CD4-positive, alpha-beta memory T cell (primary cell): Measurements from ENCODE around the gene TNFRSF21. TPM values are rescaled to one million over a fixed set of nuclear protein-coding genes. Genes with fewer than 3 reads are reported as not detected.

Source experiments
- CTCF ChIA-PET: fragments of 350-600 bp; sonication (Branson Sonifier 250); formaldehyde crosslinking; loops from one replicate; lab custom pipeline; 2021; ENCODE audit warnings: inconsistent platforms; ENCODE audit not compliant: partially characterized antibody; lab: Charles Lee
- POLR2A ChIA-PET: fragments of 350-600 bp; sonication (Branson Sonifier 250); formaldehyde crosslinking; loops from one replicate; lab custom pipeline; 2021; ENCODE audit not compliant: partially characterized antibody; lab: Charles Lee
- DNase-seq, 5 donors: peaks; one replicate each; pipeline versions ENCODE4 v3.0.0 to v3.0.0-alpha.2; 2020 to 2022; ENCODE audit warnings: mixed read lengths in 1 of 5
- H3K27ac ChIP-seq: one replicate; pipeline ENCODE4 v1.7.0; 2013; ENCODE audit warnings: low read depth, low read length
- H3K27me3 ChIP-seq: 2 replicates; pipeline ENCODE4 v1.7.0; 2013; ENCODE audit warnings: mild to moderate bottlenecking, low read length, moderate library complexity; ENCODE audit not compliant: insufficient read depth
- H3K36me3 ChIP-seq: 2 replicates; pipeline ENCODE4 v1.7.0; 2013; ENCODE audit warnings: mild to moderate bottlenecking, low read length, moderate library complexity; ENCODE audit not compliant: insufficient read depth
- H3K4me1 ChIP-seq: 2 replicates; pipeline ENCODE4 v1.7.0; 2013; ENCODE audit warnings: mild to moderate bottlenecking, low read length, moderate library complexity; ENCODE audit not compliant: insufficient read depth
- H3K4me3 ChIP-seq, 2 donors: one replicate each; pipeline ENCODE4 v1.7.0; 2013; ENCODE audit warnings: low read length in 2 of 2, mild to moderate bottlenecking in 1 of 2
- H3K9me3 ChIP-seq, 2 donors: one replicate each; pipeline ENCODE4 v1.7.0; 2013; ENCODE audit warnings: low read length in 2 of 2, control low read depth in 1 of 2; ENCODE audit not compliant: control insufficient read depth in 1 of 2
- H3K27ac Mint-ChIP-seq, 7 donors: one replicate each; pipeline ENCODE4 v1.8.0; 2020 to 2021; ENCODE audit warnings: mixed read lengths in 7 of 7, mild to moderate bottlenecking in 6 of 7, inconsistent platforms in 3 of 7, moderate library complexity in 3 of 7
- H3K27me3 Mint-ChIP-seq, 2 donors: one replicate each; pipeline ENCODE4 v1.8.0; 2020 to 2021; ENCODE audit warnings: mixed read lengths in 2 of 2
- H3K36me3 Mint-ChIP-seq, 2 donors: one replicate each; pipeline ENCODE4 v1.8.0; 2020 to 2021; ENCODE audit warnings: mixed read lengths in 2 of 2, inconsistent platforms in 1 of 2, mild to moderate bottlenecking in 1 of 2
- H3K4me1 Mint-ChIP-seq, 4 donors: one replicate each; pipeline ENCODE4 v1.8.0; 2020 to 2021; ENCODE audit warnings: mixed read lengths in 4 of 4, mild to moderate bottlenecking in 1 of 4
- H3K4me3 Mint-ChIP-seq, 8 donors: one replicate each; pipeline ENCODE4 v1.8.0; 2020 to 2021; ENCODE audit warnings: mixed read lengths in 8 of 8, mild to moderate bottlenecking in 7 of 8, moderate library complexity in 6 of 8, inconsistent platforms in 3 of 8
- H3K9me3 Mint-ChIP-seq, 8 donors: one replicate each; pipeline ENCODE4 v1.8.0; 2020 to 2021; ENCODE audit warnings: mixed read lengths in 8 of 8, mild to moderate bottlenecking in 5 of 8, inconsistent platforms in 3 of 8, moderate library complexity in 1 of 8
- intact Hi-C: fragments of 100-400 bp; cut with micrococcal nuclease; formaldehyde crosslinking; loops from one replicate; pipeline ENCODE4 v1.15.1; 2023
- polyA plus RNA-seq, 2 donors: library from polyadenylated mRNA; unstranded; fragments of 300-500 nt; fragmentation: Illumina TruSeq; gene quantifications; one replicate each; pipeline ENCODE4 v1.2.3, GENCODE V29; 2021
- total RNA-seq, 2 experiments: library from RNA; stranded (reverse); gene quantifications; one replicate each; pipeline ENCODE4 v1.2.3, GENCODE V29; 2021

The TNFRSF21 gene
- total and polyA plus RNA-seq, 4 experiments from 2014 or later = 0.19 to 0.23 TPM; not detected in 2

- no peaks in the 10 kb centered on the region for H3K27me3 ChIP-seq
- Mint-ChIP-seq H3K4me3 (no peak overlapping the region), H3K4me1 (peaks cover 0 to under 1% (median 0%) of the 10 kb centered on the region in 4 donors), H3K27ac (no peak overlapping the region), H3K27me3 (peaks cover 1 to 5% of the 10 kb centered on the region in 2 donors), H3K9me3 (no peaks in the 10 kb centered on the region), H3K36me3 (no peaks in the 10 kb centered on the region)
- H3K27ac ChIP-seq = no peak overlapping the region
- intact Hi-C loops = no loop called here
- DNase-seq = no peak
- no peaks in the 10 kb centered on the region for H3K36me3 ChIP-seq
- no peaks in the 10 kb centered on the region for H3K9me3 ChIP-seq
- ChIA-PET POLR2A (no interaction called here), CTCF (no interaction called here)
- no peak overlapping the region for H3K4me3 ChIP-seq
- no peaks in the 10 kb centered on the region for H3K4me1 ChIP-seq
These were observed 106.3 kb downstream of the TNFRSF21 start for GRCh38 chr6:47203266-47203937.

GRCh38 chr6:47202644-47203205, 107.0 kb downstream of the TNFRSF21 start:
- H3K27ac ChIP-seq = no peak overlapping the region
- intact Hi-C loops = no loop called here
- no peaks in the 10 kb centered on the region for H3K36me3 Mint-ChIP-seq
- H3K4me1 Mint-ChIP-seq = peaks cover 0 to 5% (median 1%) of the 10 kb centered on the region in 4 donors
- no peaks in the 10 kb centered on the region for H3K9me3 Mint-ChIP-seq
- DNase-seq = no peak
- peaks cover 1 to 5% of the 10 kb centered on the region in 2 donors for H3K27me3 Mint-ChIP-seq
- CTCF ChIA-PET = no interaction called here
- no peak overlapping the region for H3K27ac Mint-ChIP-seq
- H3K4me3 Mint-ChIP-seq = no peak overlapping the region
- no peaks in the 10 kb centered on the region for H3K4me1 ChIP-seq
- H3K9me3 ChIP-seq = no peaks in the 10 kb centered on the region
- POLR2A ChIA-PET = no interaction called here
- H3K36me3 ChIP-seq = no peaks in the 10 kb centered on the region
- H3K4me3 ChIP-seq = no peak overlapping the region
- no peaks in the 10 kb centered on the region for H3K27me3 ChIP-seq

- Histone ChIP-seq H3K27ac (no peak overlapping the region), H3K4me3 (no peak overlapping the region), H3K9me3 (no peaks in the 10 kb centered on the region), H3K4me1 (no peaks in the 10 kb centered on the region), H3K27me3 (no peaks in the 10 kb centered on the region), H3K36me3 (no peaks in the 10 kb centered on the region)
- no peak overlapping the region for H3K27ac Mint-ChIP-seq
- ChIA-PET CTCF (no interaction called here), POLR2A (no interaction called here)
- H3K4me1 Mint-ChIP-seq = peaks cover 0 to 5% (median 1%) of the 10 kb centered on the region in 4 donors
- H3K36me3 Mint-ChIP-seq = no peaks in the 10 kb centered on the region
- H3K4me3 Mint-ChIP-seq = no peak overlapping the region
- no peaks in the 10 kb centered on the region for H3K9me3 Mint-ChIP-seq
- H3K27me3 Mint-ChIP-seq = peaks cover 0 to 5% of the 10 kb centered on the region in 2 donors
- intact Hi-C loops = no loop called here
- DNase-seq = no peak
These were observed 109.0 kb downstream of the TNFRSF21 start for GRCh38 chr6:47200536-47201334.

GRCh38 chr6:47197682-47198640, 111.7 kb downstream of the TNFRSF21 start:
- Histone ChIP-seq H3K27ac (no peak overlapping the region), H3K4me3 (no peak overlapping the region), H3K36me3 (no peaks in the 10 kb centered on the region), H3K27me3 (no peaks in the 10 kb centered on the region), H3K4me1 (no peaks in the 10 kb centered on the region), H3K9me3 (no peaks in the 10 kb centered on the region)
- H3K36me3 Mint-ChIP-seq = no peaks in the 10 kb centered on the region
- DNase-seq = no peak
- peak overlapping the region; percentile 7 to 63 (median 35) for H3K4me3 Mint-ChIP-seq
- intact Hi-C loops = no loop called here
- POLR2A ChIA-PET = no interaction called here
- peaks cover 0 to 5% (median 1%) of the 10 kb centered on the region in 4 donors for H3K4me1 Mint-ChIP-seq
- H3K9me3 Mint-ChIP-seq = no peaks in the 10 kb centered on the region
- H3K27ac Mint-ChIP-seq = peak overlapping the region in 2 of 7 donors; percentile 4 to 46
- peaks cover 0 to 2% of the 10 kb centered on the region in 2 donors for H3K27me3 Mint-ChIP-seq
- CTCF ChIA-PET = no interaction called here

- Histone ChIP-seq H3K4me1 (no peaks in the 10 kb centered on the region), H3K27me3 (no peaks in the 10 kb centered on the region), H3K27ac (no peak overlapping the region), H3K36me3 (no peaks in the 10 kb centered on the region), H3K9me3 (no peaks in the 10 kb centered on the region), H3K4me3 (no peak overlapping the region)
- intact Hi-C loops = no loop called here
- Mint-ChIP-seq H3K27me3 (peaks cover 0 to 2% of the 10 kb centered on the region in 2 donors), H3K9me3 (no peaks in the 10 kb centered on the region), H3K4me1 (peaks cover 0 to 5% (median 1%) of the 10 kb centered on the region in 4 donors), H3K36me3 (no peaks in the 10 kb centered on the region), H3K27ac (no peak overlapping the region), H3K4me3 (no peak overlapping the region)
- CTCF ChIA-PET = no interaction called here
- DNase-seq = no peak
- POLR2A ChIA-PET = interaction anchor here (1.1 kb wide), 1 partner anchor 13 kb away, joined by 3 read pairs; no protein-coding TSS in a partner anchor
These were observed 113.6 kb downstream of the TNFRSF21 start for GRCh38 chr6:47196113-47196512.

- Histone ChIP-seq H3K4me1 (no peaks in the 10 kb centered on the region), H3K4me3 (no peak overlapping the region), H3K9me3 (no peaks in the 10 kb centered on the region), H3K27me3 (no peaks in the 10 kb centered on the region), H3K36me3 (no peaks in the 10 kb centered on the region), H3K27ac (no peak overlapping the region)
- H3K4me1 Mint-ChIP-seq = peaks cover 0 to 5% (median 1%) of the 10 kb centered on the region in 4 donors
- no peaks in the 10 kb centered on the region for H3K9me3 Mint-ChIP-seq
- DNase-seq = no peak
- H3K4me3 Mint-ChIP-seq = no peak overlapping the region
- intact Hi-C loops = no loop called here
- H3K36me3 Mint-ChIP-seq = no peaks in the 10 kb centered on the region
- POLR2A ChIA-PET = no interaction called here
- CTCF ChIA-PET = no interaction called here
- H3K27ac Mint-ChIP-seq = no peak overlapping the region
- peaks cover 0 to 1% of the 10 kb centered on the region in 2 donors for H3K27me3 Mint-ChIP-seq
These were observed 114.6 kb downstream of the TNFRSF21 start for GRCh38 chr6:47195011-47195650.
